ENCODE measurements around the gene ZNF341.
A peak's percentile ranks its signal among the peaks of the same experiment; 100 is the strongest.

ZNF341 gene

DNA sequence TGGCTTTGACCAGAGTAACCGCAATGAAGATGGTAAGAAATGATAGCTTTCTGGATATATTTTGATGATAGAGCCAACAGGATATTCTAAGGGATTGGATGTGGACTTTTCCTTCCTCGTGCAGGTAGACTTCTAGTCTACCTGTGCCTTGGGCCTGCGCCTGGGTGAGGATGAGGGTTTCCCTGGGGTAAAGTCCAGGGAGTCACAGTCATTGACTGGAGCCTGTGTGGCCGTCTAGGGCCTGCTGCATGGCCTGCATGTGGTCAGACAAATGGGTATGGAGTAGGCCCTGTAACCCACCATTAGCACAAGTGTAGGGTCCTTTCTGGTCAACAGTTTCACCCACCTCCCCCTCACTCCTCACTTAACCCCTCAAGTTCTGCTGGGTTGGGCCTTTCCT lies 66.6 kb downstream of the ZNF341 start:
- DNase-seq = no peak

GRCh38 chr20:33803921-33804337 lies 72.1 kb downstream of the ZNF341 start:
- no peak for DNase-seq

DNA sequence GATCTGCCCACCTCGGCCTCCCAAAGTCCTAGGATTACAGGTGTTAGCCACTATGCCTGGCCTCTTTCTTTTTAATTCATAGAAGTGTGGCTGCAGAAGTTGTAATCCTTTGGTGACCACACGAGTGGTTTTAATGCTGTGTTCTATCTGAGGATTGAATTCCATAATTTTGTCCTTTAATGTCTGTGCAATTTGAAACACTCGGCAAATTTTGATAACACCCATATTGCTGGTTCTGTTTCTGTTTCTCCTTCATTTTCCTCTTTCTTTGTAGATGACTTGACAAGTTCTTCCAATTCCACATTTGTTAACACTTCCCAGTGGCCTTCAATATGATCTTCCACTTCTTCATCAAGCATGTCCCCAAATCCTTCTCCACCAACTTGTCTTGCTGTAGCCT lies 76.6 kb downstream of the ZNF341 start:
- DNase-seq = no peak

- no peak for DNase-seq
Observed at GRCh38 chr20:33810259-33810658, 78.5 kb downstream of the ZNF341 start.

DNA sequence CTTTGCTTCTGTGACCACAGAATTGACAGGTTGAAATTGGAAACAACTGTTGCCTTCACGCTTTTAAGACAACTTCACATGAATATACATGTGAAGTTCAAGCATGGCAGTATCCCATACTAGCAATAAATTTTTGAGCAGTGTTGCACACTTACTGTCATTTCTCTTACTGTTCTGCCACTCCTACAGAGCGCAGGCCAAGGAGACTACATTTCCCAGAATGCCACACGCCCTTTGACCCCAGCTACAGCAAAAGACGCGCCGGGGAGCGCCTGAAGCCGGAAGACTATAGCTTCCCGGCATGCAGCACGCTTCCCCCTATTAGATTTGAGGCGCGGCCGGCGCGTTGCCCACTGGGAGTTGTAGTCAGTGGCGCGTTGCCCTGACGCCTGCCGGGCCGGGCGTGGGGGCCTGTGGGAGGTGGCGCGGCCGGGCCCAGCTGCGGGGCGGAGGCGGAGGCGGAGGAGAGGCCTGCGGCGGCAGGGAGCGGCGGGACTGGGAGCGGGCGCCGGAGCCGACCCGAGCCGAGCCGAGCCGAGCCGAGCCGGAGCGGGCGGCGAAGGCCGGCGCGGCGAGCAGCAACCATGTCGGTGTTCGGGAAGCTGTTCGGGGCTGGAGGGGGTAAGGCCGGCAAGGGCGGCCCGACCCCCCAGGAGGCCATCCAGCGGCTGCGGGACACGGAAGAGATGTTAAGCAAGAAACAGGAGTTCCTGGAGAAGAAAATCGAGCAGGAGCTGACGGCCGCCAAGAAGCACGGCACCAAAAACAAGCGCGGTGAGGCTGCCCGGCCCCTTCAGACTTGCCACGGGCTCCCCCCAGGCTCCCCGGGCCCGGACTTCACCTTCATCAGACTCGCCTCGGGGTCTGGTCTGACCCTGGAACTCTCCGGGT lies 79.3 kb downstream of the ZNF341 start, which contains the start of gene CHMP4B:
Gene CHMP4B, plus strand, starts transcription at position 464 of the 891 bp plus-strand sequence. Its CDS starts 121 bp downstream, at position 585.
- peak; percentile 98 for DNase-seq

DNA sequence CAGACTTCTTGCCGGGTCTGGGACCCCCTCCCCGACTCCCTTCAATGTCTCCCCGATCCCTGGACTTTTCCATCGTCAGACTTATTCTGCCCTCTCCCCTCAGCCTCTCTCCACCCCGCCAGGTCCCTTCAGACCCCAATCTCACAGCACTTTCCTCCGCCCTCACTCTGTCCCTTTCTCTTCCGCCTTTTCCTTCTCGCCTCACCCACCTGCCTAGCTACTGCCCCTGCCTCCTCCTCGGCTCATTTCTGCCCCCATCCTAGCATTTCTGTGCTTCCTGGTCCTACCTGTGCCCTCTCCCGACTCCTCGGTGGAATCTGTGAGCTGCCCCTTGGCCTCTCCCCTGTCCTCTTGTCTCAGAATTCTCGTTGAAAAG lies 80.0 kb downstream of the ZNF341 start:
- DNase-seq = no peak

GRCh38 chr20:33812152-33812849 lies 80.5 kb downstream of the ZNF341 start:
- DNase-seq = no peak

- no peak for DNase-seq
Observed at GRCh38 chr20:33812908-33813462, 81.2 kb downstream of the ZNF341 start.

DNA sequence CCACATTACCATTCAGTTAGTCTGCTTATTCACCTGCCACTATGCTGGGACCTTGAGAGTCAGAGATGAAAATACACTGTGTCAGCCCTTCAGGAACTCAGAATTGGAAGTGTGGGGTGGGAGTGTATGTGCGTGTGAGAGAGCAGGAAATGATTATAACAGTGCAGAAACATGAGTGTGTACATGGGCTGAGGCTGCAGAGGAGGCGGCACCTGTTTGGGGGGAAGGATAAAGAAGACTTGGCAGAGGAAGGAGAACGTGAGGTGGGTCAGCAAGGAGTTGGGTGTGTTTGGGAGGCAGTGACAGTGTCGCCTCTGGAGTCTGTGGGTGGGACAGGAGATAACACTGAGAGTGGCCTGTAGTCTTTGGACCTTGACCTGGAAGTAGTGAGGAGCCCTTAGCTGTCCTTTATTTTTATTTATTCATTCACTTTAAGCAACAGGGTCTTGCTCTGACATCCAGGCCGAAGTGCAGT lies 82.5 kb downstream of the ZNF341 start:
- no peak for DNase-seq

DNA sequence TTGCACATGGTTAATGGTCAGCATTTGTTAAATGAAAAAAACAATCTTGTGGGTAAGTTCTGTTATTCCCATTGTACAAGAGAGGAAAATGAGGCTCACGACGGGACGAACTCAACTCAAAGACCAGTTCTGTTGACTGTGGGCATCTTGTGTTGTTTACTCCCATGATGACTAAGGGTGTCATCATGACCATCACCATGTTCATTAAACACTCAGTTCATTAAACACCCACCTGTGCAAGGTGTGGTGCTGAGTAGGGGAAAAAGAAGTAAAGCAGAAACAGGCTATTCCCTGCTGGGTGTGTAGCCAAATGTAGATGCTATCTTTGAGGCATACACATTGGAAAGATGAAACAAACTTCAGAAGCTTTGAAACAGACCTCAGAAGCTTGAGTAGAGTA lies 83.9 kb downstream of the ZNF341 start:
- no peak for DNase-seq

DNA sequence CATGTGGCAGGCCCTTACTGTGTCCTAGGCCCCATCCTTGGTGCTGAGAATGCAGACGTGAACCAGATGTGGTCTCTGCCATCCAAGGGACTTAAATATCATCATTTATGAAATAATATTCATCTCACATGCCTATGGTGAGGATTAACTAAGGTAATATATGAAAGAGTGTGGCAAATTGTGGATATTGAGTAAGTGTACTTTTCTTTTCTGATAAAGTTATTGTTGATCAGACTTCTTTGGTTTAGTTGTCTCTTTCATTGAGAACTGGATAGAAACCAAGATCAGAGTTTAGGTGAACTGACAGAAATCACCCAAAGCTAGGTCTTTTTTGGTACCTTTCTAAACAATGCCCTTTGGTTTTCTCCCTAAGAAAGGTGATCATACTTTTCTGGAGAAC lies 84.4 kb downstream of the ZNF341 start:
- DNase-seq = no peak

GRCh38 chr20:33817411-33817810 lies 85.6 kb downstream of the ZNF341 start:
- DNase-seq = no peak

DNA sequence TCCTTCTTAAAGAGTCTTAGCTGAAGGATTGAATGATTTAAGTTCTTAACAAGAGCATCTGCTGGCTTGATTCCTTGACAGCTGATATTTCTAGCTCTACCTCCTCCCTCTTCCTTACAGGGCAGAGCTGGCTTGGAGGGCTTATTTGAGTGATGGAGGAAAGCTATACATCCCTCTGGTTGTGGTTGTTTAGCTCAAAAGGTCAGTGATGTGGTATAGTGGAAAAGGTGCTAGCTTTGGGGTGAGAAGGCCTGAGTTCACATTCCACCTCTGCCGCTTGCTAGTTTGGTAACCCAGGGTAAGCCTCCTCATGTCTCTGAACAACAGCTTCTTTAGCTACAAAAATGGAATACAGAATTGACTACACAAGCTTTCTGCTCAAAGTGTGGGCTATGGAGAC lies 87.7 kb downstream of the ZNF341 start:
- no peak for DNase-seq

- DNase-seq = no peak
Observed at GRCh38 chr20:33820362-33820761, 88.6 kb downstream of the ZNF341 start.

DNA sequence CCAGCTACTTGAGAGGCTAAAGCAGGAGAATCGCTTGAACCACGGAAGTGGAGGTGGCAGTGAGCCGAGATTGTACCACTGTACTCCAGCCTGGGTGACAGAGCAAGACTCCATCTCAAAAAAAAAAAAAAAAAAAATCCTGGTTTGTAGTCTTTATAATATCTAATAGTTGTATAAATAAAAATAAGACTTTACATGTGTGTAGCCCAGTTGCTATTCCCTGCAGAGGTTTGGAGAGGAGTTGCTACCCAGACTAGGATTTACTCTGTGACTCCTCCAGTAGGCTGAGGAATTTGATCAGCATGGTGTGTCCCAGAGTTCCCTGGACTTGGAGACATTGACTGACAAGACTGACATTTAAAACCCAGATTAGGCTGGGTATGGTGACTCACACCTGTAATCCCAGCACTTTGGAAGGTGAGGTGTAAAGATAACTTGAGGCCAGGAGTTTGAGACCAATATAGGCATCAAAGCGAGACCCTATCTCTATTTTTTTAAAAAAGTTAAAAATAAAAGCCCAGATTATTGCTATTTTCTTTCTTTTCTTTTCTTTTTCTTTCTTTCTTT lies 89.6 kb downstream of the ZNF341 start:
- no peak for DNase-seq

GRCh38 chr20:33822423-33822822 lies 90.6 kb downstream of the ZNF341 start:
- no peak for DNase-seq

DNA sequence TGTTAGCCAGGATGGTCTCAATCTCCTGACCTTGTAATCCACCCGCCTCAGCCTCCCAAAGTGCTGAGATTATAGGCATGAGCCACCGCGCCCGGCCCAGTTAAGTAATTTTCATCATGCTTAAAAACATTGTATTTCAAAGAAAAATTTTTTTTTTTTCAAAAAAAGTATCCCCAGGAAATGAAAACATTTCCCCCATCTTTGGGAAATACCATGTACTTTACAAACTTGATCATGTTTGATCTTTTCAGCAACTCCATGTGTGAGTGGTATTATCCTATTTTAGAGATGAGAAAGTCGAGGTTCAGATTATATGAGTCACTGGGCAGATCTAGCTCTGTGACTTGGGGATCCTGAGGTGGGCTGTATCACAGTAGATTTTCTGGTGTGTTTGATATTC lies 91.2 kb downstream of the ZNF341 start:
- no peak for DNase-seq

- no peak for DNase-seq
Observed at GRCh38 chr20:33824852-33825251, 93.1 kb downstream of the ZNF341 start.

DNA sequence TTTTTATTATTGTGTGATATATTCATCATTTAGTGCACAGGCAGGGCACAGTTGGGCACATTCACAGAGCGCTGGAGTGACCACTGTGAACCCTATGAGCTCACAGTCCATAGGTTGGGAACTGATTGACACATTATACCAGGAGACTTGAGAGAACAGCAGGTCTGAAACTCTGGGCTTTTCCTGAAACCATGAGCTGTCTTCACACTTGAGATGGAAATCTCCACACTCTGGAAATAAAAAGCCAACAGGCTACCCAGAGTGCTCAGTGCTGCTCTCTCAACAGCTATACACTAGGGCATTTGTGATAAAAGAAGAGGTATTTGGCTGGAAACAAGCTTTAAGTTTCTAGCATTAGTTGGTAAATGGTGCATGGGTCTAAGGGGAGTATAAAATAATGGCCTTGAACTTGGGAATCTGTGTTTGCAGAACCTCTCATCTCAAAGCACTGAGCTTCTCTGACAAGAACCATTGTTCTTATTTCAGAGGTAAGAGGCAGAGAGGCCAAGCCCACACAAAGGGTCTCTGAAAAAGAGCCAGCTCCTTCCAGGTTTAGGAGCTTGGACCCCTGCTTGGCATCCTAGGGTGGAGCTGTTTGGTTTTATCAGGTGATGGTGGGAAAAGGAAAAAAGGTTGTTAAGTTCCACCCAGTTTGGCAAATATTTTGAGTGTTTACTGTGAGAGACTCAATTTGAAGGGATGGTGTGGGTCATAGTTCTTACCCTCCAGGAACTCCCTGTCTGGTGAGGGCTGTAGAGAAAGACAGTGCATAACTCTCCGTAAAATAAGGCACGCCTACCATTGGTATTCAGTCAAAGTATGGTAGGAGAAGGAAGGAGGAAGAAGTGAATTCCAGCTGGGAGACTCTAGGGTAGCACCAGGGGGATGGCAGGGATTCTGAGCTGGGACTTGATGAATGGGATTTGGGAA lies 93.8 kb downstream of the ZNF341 start:
- no peak for DNase-seq

DNA sequence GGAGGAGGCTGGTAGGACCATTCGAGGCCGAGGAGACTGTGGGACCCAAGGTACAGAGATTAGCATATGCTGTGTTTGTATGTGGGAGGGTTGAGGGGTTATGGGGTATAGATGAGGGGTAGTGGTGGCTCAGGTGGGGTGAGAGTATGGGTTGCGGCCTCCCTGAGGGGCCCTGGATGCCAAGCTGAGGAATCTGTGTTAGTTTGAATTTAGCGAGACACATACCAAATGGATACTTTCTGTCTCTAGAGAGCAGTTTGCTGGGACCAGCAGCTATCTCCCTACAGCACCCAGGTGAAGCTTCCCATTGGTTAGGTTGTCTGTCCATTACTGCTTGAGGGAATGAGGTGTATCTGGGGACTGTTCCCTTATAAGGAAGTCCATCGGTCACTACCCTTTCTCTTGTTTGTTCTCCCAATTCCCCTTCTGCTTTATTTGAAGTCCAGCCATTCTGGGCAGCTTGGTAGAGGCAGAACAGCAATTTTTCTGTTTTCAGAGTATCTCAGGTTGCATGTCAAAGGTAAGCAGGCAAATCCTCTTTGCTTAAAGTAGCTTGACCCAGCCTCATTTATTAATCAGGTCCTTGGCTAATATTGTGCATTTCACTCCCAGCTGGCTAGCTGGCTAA lies 94.6 kb downstream of the ZNF341 start:
- no peak for DNase-seq

DNA sequence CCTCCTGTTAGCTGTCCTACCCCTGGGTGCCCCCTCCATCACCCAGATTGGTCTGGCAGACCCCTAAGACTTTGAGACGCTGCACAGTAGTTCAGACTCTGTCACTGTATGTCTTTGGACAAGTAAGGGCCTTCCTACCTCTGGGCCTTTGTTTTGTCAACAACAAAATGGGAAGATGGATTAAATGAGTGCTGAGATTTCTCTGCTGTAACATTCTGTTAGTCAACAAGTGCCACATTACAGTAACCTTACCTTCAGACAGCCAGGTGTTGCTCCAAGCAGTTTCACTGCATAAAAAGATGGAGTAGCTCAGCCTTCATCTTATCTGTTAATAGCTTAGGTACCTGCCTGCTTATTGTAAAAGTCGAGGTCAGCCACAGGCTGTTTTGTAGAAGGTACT lies 95.3 kb downstream of the ZNF341 start:
- no peak for DNase-seq

Data from activated gamma-delta T cell treated with Interleukin-2 at 50 U/mL for 16 hours (primary cell).